Head of caudate nucleus (tissue), 42 donors: ENCODE results near the gene VCAN.

ENCODE experiments used
- DNase-seq, 42 donors: peaks; one replicate each; pipeline versions ENCODE4 v3.0.0 to v3.0.0-alpha.2; 2020 to 2021; ENCODE audit warnings: mixed read lengths in 7 of 42
- intact Hi-C: fragments of 100-400 bp; cut with DNase I; formaldehyde crosslinking; loops from one replicate; pipeline ENCODE4 v1.15.0; 2022

Gene VCAN

GRCh38 chr5:83524345-83524744, 52.8 kb downstream of the VCAN start:
- intact Hi-C loops: no loop called here

GRCh38 chr5:83524991-83525390, 53.4 kb downstream of the VCAN start:
- no peak for DNase-seq
- intact Hi-C loops: no loop called here

More at GRCh38 chr5:83524345-83524744, 52.8 kb downstream of the VCAN start:
- no peak for DNase-seq

- intact Hi-C loops: no loop called here
- DNase-seq: no peak
Measured at GRCh38 chr5:83526289-83526688, 54.7 kb downstream of the VCAN start.

GRCh38 chr5:83527221-83527620, 55.7 kb downstream of the VCAN start:
- intact Hi-C loops: no loop called here
- no peak for DNase-seq

DNA sequence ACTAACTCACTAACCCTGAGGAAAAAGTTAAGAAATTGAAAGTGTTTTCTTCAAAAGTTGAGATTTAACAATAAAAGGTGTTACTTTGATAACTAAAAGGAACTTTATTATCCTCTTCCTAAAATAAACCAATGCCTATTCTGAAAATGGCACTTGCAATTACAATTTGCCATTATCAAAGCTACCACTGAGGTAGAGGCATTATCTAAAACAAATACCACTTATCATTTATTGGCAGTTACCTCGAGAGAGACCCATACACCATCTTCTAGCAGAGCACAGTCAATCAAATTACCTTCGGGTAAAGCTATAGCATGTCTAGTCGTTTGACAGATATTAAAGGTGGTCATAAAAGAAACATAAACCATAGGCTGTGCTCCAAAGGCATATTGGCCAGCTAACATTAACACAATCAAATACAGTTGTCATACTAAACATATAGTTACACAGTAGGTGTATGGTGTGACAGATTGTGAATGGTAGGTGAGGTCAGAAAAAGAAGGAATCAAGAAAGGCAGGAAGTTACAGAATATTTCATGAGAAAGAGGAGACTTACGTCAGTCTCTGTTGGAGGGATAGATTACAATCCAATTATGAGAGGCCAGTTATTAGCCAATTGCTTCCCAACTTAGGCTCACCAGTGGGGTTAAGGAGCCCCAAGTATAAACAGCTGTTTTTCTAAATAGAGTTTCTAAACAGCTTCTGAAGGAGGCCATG, 56.3 kb downstream of the VCAN start:
- DNase-seq: no peak
- intact Hi-C loops: no loop called here

DNA sequence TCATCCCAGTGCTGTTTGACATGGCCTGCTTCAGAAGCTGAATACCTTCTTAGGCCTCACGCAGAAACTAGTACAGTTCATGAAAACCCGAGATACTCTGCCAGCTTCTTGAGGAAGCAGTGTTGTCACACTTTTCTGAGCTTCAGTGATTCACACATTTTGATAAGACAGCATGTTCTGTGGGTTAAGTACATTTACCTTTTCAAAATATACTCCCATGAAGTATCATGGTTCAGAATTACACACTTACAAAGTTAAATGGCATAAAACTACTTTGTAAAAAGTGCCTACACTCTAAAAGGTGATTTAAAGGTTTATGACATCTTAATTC, 56.9 kb downstream of the VCAN start:
- DNase-seq: peak in 1 of 42 donors; percentile 7

DNA sequence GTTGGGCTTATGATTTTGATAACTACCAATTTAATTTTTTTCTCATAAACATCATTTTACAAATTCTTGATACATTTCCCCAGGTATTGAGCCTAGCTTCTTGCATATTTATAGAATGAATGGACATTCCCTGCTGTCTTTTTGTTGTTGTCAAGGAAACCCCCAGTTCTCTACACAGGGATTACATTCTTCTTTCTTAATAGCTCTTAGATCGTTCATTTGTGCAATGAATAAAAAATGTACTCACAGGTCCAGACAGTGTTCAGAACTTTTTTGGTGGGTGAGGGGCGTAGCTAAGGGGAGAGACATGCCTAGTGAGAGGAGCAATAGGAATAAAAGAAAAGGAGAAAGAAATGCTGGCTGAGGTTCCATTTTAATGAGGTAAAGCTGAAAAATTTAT, 58.6 kb downstream of the VCAN start:
- intact Hi-C loops: no loop called here
- peak in 1 of 42 donors; percentile 3 for DNase-seq

More for the DNA sequence above, 56.9 kb downstream of the VCAN start:
- intact Hi-C loops: no loop called here

- intact Hi-C loops: no loop called here
- DNase-seq: no peak
Measured at GRCh38 chr5:83531661-83532060, 60.1 kb downstream of the VCAN start.

GRCh38 chr5:83538786-83539462, 67.4 kb downstream of the VCAN start:
- intact Hi-C loops: no loop called here
- DNase-seq: no peak

DNA sequence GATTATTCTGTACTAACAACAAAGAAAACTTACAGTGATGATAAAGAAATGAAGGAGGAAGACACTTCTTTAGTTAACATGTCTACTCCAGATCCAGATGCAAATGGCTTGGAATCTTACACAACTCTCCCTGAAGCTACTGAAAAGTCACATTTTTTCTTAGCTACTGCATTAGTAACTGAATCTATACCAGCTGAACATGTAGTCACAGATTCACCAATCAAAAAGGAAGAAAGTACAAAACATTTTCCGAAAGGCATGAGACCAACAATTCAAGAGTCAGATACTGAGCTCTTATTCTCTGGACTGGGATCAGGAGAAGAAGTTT, 67.9 kb downstream of the VCAN start:
- DNase-seq: no peak
- intact Hi-C loops: no loop called here

- no peak for DNase-seq
- intact Hi-C loops: no loop called here
Measured at GRCh38 chr5:83540105-83540504, 68.6 kb downstream of the VCAN start.

GRCh38 chr5:83540783-83541182, 69.2 kb downstream of the VCAN start:
- no peak for DNase-seq
- intact Hi-C loops: no loop called here

- no peak for DNase-seq
- intact Hi-C loops: no loop called here
Measured at GRCh38 chr5:83542839-83543238, 71.3 kb downstream of the VCAN start.

GRCh38 chr5:83543898-83544297, 72.4 kb downstream of the VCAN start:
- no peak for DNase-seq
- intact Hi-C loops: no loop called here

GRCh38 chr5:83547161-83547560, 75.6 kb downstream of the VCAN start:
- DNase-seq: no peak
- intact Hi-C loops: no loop called here

DNA sequence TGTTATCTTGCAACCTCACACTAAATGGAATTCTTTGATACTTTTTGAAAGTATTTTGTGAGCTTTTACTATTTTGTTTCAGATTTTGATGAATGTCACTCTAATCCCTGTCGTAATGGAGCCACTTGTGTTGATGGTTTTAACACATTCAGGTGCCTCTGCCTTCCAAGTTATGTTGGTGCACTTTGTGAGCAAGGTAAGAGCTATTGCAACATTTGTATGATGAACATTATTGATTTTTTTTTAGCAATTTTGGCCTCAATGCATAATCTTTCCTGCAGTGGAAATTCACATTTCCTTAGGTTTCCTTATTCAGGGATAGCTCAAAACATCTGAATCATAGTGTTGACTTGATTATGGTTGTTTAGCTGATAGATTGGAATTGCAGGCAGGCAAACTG, 76.3 kb downstream of the VCAN start:
- no peak for DNase-seq
- intact Hi-C loops: no loop called here

DNA sequence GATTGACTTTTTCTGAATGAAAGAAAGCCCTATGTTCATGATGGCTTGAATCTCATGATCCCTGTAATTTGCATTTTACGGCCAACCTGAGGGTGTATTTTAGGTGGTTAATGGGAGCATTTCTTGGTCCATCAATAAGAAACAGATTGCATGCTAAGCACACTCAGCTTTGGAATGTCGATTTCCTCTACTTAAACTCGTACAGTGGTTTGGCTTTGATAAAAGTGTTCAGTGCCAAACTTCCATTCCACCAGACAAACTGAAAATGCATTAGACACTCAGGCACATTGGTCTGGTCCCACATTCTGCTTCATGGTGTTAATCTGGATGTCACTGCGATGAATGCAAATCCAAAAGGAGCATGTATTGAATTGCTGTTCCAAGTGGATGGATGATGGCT, 77.0 kb downstream of the VCAN start:
- intact Hi-C loops: no loop called here
- DNase-seq: no peak

GRCh38 chr5:83549076-83549475, 77.5 kb downstream of the VCAN start:
- DNase-seq: no peak
- intact Hi-C loops: no loop called here

- intact Hi-C loops: no loop called here
- DNase-seq: no peak
Measured at GRCh38 chr5:83549674-83550073, 78.1 kb downstream of the VCAN start.

GRCh38 chr5:83551821-83552220, 80.3 kb downstream of the VCAN start:
- intact Hi-C loops: no loop called here
- no peak for DNase-seq

DNA sequence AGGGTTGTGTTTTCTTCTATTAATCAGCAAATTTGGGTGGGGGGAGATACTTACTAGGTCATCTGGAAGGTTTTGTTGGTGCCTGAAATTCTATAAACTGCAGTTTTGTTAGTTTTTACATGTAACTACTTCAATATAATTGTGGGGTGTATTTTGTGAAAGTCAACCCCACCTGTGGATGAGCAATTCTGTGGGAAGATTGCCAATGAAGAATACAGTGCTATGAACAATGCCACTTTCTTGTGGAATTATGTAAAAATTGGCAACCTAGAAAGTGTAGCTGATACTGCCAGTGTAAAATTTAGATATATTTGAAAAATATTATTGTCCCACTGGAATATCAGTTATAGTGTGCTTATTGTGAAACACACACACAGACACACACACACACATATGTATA, 80.7 kb downstream of the VCAN start:
- DNase-seq: no peak
- intact Hi-C loops: no loop called here
